Choroid plexus epithelial cell (primary cell): Measurements from ENCODE around the gene GABRB2.

Experiments used
- DNase-seq: peaks from one replicate; pipeline ENCODE4 v3.0.0-alpha.2; 2010; ENCODE audit warnings: low read depth
- H3K4me3 ChIP-seq: 2 replicates; pipeline ENCODE4 v1.5.1; 2011; ENCODE audit warnings: low read depth, mild to moderate bottlenecking, control low read depth, low read length, moderate library complexity
- CTCF ChIP-seq: conservative IDR thresholded peaks from 2 replicates; pipeline ENCODE4 v1.5.1; 2011; ENCODE audit warnings: low read depth, mild to moderate bottlenecking, control low read depth, inconsistent platforms, low read length, moderate library complexity

GABRB2 gene

GRCh38 chr5:161546470-161547301 is at the start of gene GABRB2:
TSS of gene GABRB2 (minus strand) at chr5:161546725. CDS start at chr5:161546643, 82 bp downstream.
- peak; percentile 21 for DNase-seq
- no peak for TF ChIP-seq CTCF
- peak within 1 kb of the TSS; percentile 5 for H3K4me3 ChIP-seq

GRCh38 chr5:161585798-161586197 is 39.3 kb upstream of the GABRB2 start:
- no peak overlapping the region for H3K4me3 ChIP-seq
- no peak for DNase-seq
- no peak for TF ChIP-seq CTCF

GRCh38 chr5:161580621-161581020 is 34.1 kb upstream of the GABRB2 start:
- no peak for TF ChIP-seq CTCF

GRCh38 chr5:161572914-161573313 is 26.4 kb upstream of the GABRB2 start:
- DNase-seq: no peak
- no peak overlapping the region for H3K4me3 ChIP-seq
- no peak for TF ChIP-seq CTCF

More at GRCh38 chr5:161580621-161581020, 34.1 kb upstream of the GABRB2 start:
- DNase-seq: no peak
- no peak overlapping the region for H3K4me3 ChIP-seq

GRCh38 chr5:161566081-161566480 is 19.6 kb upstream of the GABRB2 start:
- no peak for DNase-seq
- no peak overlapping the region for H3K4me3 ChIP-seq
- TF ChIP-seq CTCF: no peak

- TF ChIP-seq CTCF: no peak
- no peak for DNase-seq
Measured at GRCh38 chr5:161562446-161562845, 15.9 kb upstream of the GABRB2 start.

GRCh38 chr5:161549106-161549505 is 2.6 kb upstream of the GABRB2 start:
- H3K4me3 ChIP-seq: no peak overlapping the region

More at GRCh38 chr5:161562446-161562845, 15.9 kb upstream of the GABRB2 start:
- H3K4me3 ChIP-seq: no peak overlapping the region

More at GRCh38 chr5:161549106-161549505, 2.6 kb upstream of the GABRB2 start:
- TF ChIP-seq CTCF: no peak
- DNase-seq: no peak
